ENCODE measurements around the gene CACFD1. TPM values are rescaled to one million over a fixed set of nuclear protein-coding genes. Genes with fewer than 3 reads are reported as not detected.

CACFD1 gene
- polyA plus RNA-seq, 1 donor from 2014 or later = 15.9 TPM

DNA sequence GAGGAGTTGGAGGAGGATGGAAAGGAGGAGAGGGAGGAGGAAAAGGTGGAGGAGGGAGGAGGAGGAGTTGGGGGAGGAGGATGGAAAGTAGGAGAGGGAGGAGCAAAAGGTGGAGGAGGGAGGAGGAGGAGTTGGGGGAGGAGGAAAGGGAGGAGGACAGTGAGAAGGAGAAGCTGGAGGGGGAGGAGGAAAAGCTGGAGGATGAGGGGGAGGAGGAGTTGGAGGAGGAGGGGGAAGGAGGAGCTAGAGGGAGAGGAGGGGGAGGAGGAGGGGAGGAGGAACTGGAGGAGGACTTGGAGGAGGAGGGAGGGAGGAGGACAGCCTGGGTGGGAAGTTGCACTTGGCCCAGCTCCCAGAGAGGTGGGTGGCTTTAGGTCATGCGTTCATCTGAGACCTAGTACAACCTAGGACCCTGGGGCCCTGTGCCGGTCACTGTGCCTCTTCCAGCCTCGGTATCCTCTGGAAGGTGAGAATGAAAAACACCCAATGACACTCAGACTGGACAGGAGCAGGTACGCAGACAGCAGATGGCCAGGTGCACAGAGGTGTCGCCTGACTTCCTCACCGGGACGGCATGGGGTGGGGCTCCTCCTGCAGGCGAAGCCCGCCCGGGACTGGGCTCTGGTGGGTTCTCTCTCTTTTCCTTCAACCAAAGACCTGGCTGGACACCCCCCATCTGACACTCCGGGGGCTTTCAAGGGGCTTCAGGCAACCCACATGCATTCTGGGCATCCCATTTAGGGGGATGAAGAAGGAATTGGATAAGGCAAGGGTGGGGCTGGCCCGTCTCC is 31.3 kb downstream of the CACFD1 start:
- Mint-ChIP-seq H3K36me3 (no peaks in the 10 kb centered on the region), H3K27me3 (peaks cover 5% of the 10 kb centered on the region), H3K4me1 (peaks cover 4 to 6% (median 4%) of the 10 kb centered on the region in 3 donors), H3K4me3 (no peak overlapping the region), H3K9me3 (no peaks in the 10 kb centered on the region), H3K27ac (no peak overlapping the region)

DNA sequence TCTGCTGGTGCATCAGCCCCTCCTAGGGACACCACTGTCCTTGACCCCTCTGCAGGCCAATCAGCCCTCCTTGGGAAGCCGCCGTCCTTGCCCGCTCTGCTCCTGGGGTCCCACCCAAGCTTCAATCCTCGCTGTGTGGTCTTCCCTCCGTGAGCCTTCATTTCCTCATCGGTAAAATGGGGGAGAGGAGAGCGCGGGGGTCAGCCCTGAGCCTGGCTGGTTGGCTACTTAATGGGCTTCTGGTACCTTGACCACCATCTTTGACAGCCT is 31.8 kb downstream of the CACFD1 start:
- no peak overlapping the region for H3K4me3 Mint-ChIP-seq
- H3K27me3 Mint-ChIP-seq = peaks cover 5% of the 10 kb centered on the region
- H3K36me3 Mint-ChIP-seq = no peaks in the 10 kb centered on the region
- H3K4me1 Mint-ChIP-seq = peaks cover 0 to under 1% (median 0%) of the 10 kb centered on the region in 3 donors
- H3K27ac Mint-ChIP-seq = no peak overlapping the region
- H3K9me3 Mint-ChIP-seq = no peaks in the 10 kb centered on the region

- Mint-ChIP-seq H3K27ac (no peak overlapping the region), H3K36me3 (no peaks in the 10 kb centered on the region), H3K4me1 (no peaks in the 10 kb centered on the region), H3K9me3 (no peaks in the 10 kb centered on the region), H3K27me3 (peaks cover 5% of the 10 kb centered on the region), H3K4me3 (no peak overlapping the region)
Observed at GRCh38 chr9:133492061-133493021, 32.6 kb downstream of the CACFD1 start.

GRCh38 chr9:133493428-133493827 is 33.6 kb downstream of the CACFD1 start:
- no peak overlapping the region for H3K4me3 Mint-ChIP-seq
- H3K27me3 Mint-ChIP-seq = peaks cover 7% of the 10 kb centered on the region
- no peaks in the 10 kb centered on the region for H3K36me3 Mint-ChIP-seq
- no peak overlapping the region for H3K27ac Mint-ChIP-seq
- no peaks in the 10 kb centered on the region for H3K4me1 Mint-ChIP-seq
- no peaks in the 10 kb centered on the region for H3K9me3 Mint-ChIP-seq

GRCh38 chr9:133493845-133494540 is 34.2 kb downstream of the CACFD1 start:
- H3K4me3 Mint-ChIP-seq = no peak overlapping the region
- H3K27me3 Mint-ChIP-seq = peaks cover 7% of the 10 kb centered on the region
- H3K27ac Mint-ChIP-seq = no peak overlapping the region
- no peaks in the 10 kb centered on the region for H3K9me3 Mint-ChIP-seq
- H3K4me1 Mint-ChIP-seq = no peaks in the 10 kb centered on the region
- no peaks in the 10 kb centered on the region for H3K36me3 Mint-ChIP-seq

DNA sequence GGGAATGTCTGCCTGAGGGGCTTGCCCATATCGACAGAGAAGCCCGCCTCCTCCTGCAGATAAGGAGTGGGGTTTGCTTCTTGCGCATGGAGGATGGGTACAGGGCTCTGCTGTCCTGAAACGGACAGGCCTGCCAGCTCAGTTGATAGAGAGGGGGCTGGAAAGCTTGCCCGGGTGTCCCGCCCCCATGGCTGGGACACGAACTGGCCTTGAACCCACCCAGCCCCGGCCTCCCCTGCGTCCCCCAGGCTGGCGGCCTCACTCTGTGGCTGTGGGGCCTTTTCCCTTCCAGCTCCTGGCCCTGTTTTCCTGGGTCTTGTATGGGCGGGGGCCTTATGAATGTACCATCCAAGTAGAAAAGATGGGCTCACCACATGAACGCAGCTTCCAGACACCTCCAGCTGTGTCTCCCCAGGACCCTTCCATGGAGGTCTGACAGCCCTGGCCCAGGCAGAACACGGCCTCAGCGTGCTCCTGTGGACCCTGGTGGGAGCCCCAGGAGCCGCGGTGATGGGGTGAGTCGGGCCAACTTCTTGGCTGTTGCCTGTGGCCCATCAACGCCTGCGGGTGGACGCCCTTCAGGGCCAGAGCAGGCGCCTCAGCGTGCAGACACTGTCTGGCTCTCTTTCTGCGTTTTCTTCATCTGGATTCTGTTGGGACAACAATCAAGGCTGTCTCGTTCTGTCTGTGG is 35.0 kb downstream of the CACFD1 start:
- Mint-ChIP-seq H3K4me3 (no peak overlapping the region), H3K36me3 (no peaks in the 10 kb centered on the region), H3K27me3 (peaks cover 7% of the 10 kb centered on the region), H3K4me1 (no peaks in the 10 kb centered on the region), H3K27ac (no peak overlapping the region), H3K9me3 (no peaks in the 10 kb centered on the region)

GRCh38 chr9:133495327-133496293 is 35.8 kb downstream of the CACFD1 start:
- Mint-ChIP-seq H3K27me3 (peaks cover 5% of the 10 kb centered on the region), H3K27ac (no peak overlapping the region), H3K4me1 (no peaks in the 10 kb centered on the region), H3K4me3 (no peak overlapping the region), H3K9me3 (no peaks in the 10 kb centered on the region), H3K36me3 (no peaks in the 10 kb centered on the region)

- Mint-ChIP-seq H3K9me3 (peaks cover 0 to 12% (median 6%) of the 10 kb centered on the region in 3 donors), H3K27me3 (peaks cover 5% of the 10 kb centered on the region), H3K4me3 (no peak overlapping the region), H3K4me1 (no peaks in the 10 kb centered on the region), H3K27ac (no peak overlapping the region), H3K36me3 (no peaks in the 10 kb centered on the region)
Observed at GRCh38 chr9:133496861-133497842, 37.4 kb downstream of the CACFD1 start.

DNA sequence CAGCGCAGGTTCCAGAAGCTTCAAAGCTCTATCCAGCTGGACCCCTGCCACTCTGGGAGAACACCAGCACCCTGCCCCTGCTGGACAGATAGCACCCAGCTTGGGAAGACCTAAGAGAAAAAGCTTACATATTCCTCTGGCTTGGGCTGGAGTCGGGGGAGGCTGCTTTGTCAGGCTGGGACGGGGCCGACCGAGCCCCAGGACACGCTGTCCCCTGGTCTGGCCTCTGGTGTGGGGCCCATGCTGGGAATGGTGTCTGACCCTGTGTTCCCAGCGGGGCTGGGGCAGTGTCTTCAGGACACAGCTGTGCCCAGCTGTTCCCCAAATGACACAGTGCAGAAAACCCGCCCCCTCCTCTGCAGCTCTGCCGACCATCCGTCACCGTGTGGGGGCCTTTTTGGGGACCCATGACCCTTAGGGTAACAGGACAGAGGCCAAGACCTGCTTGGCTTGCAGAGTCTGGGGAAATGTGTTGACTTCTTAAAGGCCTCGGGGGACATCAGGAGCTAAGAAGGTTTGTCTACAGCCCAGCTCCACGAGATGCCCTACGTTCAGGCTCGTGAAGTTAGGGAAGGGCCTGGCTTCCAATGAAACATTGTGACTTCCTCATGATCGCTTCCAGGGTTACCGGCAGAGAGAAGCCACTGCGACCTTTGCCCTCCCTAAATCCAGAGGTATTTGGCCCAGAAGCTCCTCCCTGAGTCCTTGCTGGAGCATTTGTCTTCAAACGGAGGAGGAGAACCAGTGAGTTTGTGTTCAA is 39.5 kb downstream of the CACFD1 start:
- H3K4me3 Mint-ChIP-seq = no peak overlapping the region
- peaks cover 12% of the 10 kb centered on the region for H3K27me3 Mint-ChIP-seq
- peaks cover 0 to 22% (median 14%) of the 10 kb centered on the region in 3 donors for H3K9me3 Mint-ChIP-seq
- H3K4me1 Mint-ChIP-seq = no peaks in the 10 kb centered on the region
- no peak overlapping the region for H3K27ac Mint-ChIP-seq
- H3K36me3 Mint-ChIP-seq = no peaks in the 10 kb centered on the region

- H3K27me3 Mint-ChIP-seq = peaks cover 12% of the 10 kb centered on the region
- H3K4me3 Mint-ChIP-seq = no peak overlapping the region
- H3K27ac Mint-ChIP-seq = no peak overlapping the region
- no peaks in the 10 kb centered on the region for H3K4me1 Mint-ChIP-seq
- peaks cover 0 to 22% (median 14%) of the 10 kb centered on the region in 3 donors for H3K9me3 Mint-ChIP-seq
- no peaks in the 10 kb centered on the region for H3K36me3 Mint-ChIP-seq
Observed at GRCh38 chr9:133499892-133500270, 40.1 kb downstream of the CACFD1 start.

DNA sequence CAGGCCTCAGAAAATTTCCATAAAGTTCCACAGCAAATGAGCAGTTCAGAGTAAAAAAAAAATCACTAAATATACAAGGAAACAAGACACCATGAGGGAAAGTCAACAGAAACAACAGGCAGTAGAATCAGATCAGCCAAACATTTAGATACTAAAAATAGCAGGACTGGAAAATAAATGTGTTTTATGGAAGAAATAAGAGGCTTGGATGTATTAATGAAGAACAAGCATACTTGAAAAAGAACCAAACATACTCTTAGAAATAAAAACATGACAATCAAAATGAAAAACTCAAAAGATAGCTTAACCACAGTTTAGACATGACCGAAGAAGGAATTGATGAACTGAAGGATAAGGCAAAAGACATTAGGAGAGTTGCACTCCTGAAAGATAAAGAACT is 42.3 kb downstream of the CACFD1 start:
- Mint-ChIP-seq H3K4me3 (no peak overlapping the region), H3K36me3 (no peaks in the 10 kb centered on the region), H3K27ac (no peak overlapping the region), H3K4me1 (no peaks in the 10 kb centered on the region), H3K27me3 (peaks cover 13% of the 10 kb centered on the region), H3K9me3 (peaks cover 0 to 22% (median 14%) of the 10 kb centered on the region in 3 donors)

DNA sequence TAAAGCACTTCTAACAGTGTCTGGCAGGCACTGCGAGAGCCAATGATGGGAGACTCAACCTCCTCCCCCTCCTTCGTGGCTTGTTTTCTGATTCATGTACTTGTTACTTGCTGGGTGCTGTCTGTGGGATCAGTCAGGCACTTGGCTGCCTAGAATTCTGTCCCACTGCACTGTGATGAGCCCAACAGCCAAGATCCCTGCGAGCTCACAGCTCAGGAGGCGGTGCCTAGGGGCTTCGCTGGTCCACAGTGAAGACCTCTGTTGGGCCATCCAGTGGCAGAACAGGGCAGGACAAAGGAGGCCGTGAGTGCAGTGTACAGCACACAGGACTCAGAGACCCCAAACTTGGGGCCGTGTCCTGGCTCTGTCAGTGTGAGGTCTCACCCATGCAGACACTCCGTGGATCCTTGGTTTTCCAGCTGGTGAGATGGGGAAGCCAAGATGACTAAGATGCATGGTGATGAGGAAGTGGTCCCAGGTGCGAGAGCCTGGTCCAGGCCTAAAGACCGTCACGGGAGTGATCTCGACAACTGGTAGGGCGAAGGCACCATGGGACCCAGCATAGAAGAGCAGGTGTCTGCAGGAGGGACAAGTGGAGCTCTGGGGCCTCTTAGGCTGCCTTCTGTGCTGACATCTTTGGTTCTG is 45.5 kb downstream of the CACFD1 start:
- Mint-ChIP-seq H3K9me3 (peaks cover 0 to 22% (median 14%) of the 10 kb centered on the region in 3 donors), H3K4me1 (peaks cover 0 to 4% (median 0%) of the 10 kb centered on the region in 3 donors), H3K4me3 (no peak overlapping the region), H3K27ac (no peak overlapping the region), H3K36me3 (no peaks in the 10 kb centered on the region), H3K27me3 (peaks cover 21% of the 10 kb centered on the region)
